Neural progenitor cell (in vitro differentiated cells): ENCODE results near the gene UNC5B. TPM values are rescaled to one million over a fixed set of nuclear protein-coding genes. Genes with fewer than 3 reads are reported as not detected.

Source experiments
- DNase-seq: peaks from one replicate; pipeline ENCODE4 v3.0.0-alpha.2; 2016; ENCODE audit warnings: low spot score
- H2AFZ ChIP-seq: fragments of 200-600 bp; sonication (generic); replicated peaks from 2 replicates; pipeline ENCODE4 v1.6.1; 2016; ENCODE audit warnings: antibody characterized with exemption
- H3F3A ChIP-seq: fragments of 200-600 bp; sonication (generic); 2 replicates; pipeline ENCODE4 v1.6.1; 2016; ENCODE audit warnings: antibody characterized with exemption, low read depth
- H3K27ac ChIP-seq: fragments of 200-600 bp; sonication (generic); 2 replicates; pipeline ENCODE4 v1.5.1; 2016; ENCODE audit warnings: mild to moderate bottlenecking
- H3K27me3 ChIP-seq: fragments of 200-600 bp; sonication (generic); 2 replicates; pipeline ENCODE4 v1.6.1; 2016; ENCODE audit warnings: mild to moderate bottlenecking, moderate library complexity
- H3K36me3 ChIP-seq: fragments of 200-600 bp; sonication (generic); 2 replicates; pipeline ENCODE4 v1.5.1; 2016
- H3K4me1 ChIP-seq: fragments of 200-600 bp; sonication (generic); 2 replicates; pipeline ENCODE4 v1.6.1; 2016; ENCODE audit warnings: mixed run types
- H3K4me2 ChIP-seq: fragments of 200-600 bp; sonication (generic); 2 replicates; pipeline ENCODE4 v1.6.1; 2016
- H3K4me3 ChIP-seq: fragments of 200-600 bp; sonication (generic); 2 replicates; pipeline ENCODE4 v1.5.1; 2016
- H3K79me2 ChIP-seq: fragments of 200-600 bp; sonication (generic); 2 replicates; pipeline ENCODE4 v1.6.1; 2016; ENCODE audit warnings: low read depth
- H3K9ac ChIP-seq: fragments of 200-600 bp; sonication (generic); 2 replicates; pipeline ENCODE4 v1.6.1; 2016
- H3K9me3 ChIP-seq: fragments of 200-600 bp; sonication (generic); 2 replicates; pipeline ENCODE4 v1.5.1; 2016; ENCODE audit warnings: low read depth
- H4K20me1 ChIP-seq: fragments of 200-600 bp; sonication (generic); 2 replicates; pipeline ENCODE4 v1.6.1; 2016; ENCODE audit warnings: low read depth
- H3K27ac Mint-ChIP-seq: 3 replicates; pipeline ENCODE4 v1.8.0; 2021; ENCODE audit warnings: mixed read lengths
- H3K27me3 Mint-ChIP-seq: 2 replicates; pipeline ENCODE4 v1.8.0; 2022; ENCODE audit warnings: low read depth, mild to moderate bottlenecking, inconsistent platforms, moderate library complexity, mixed read lengths; ENCODE audit not compliant: insufficient read depth
- H3K36me3 Mint-ChIP-seq: 3 replicates; pipeline ENCODE4 v1.8.0; 2021; ENCODE audit warnings: mixed read lengths
- H3K4me1 Mint-ChIP-seq: 3 replicates; pipeline ENCODE4 v1.8.0; 2021; ENCODE audit warnings: mixed read lengths
- H3K4me3 Mint-ChIP-seq: 3 replicates; pipeline ENCODE4 v1.8.0; 2021; ENCODE audit warnings: mild to moderate bottlenecking, moderate library complexity, mixed read lengths
- H3K9me3 Mint-ChIP-seq: 3 replicates; pipeline ENCODE4 v1.8.0; 2020; ENCODE audit warnings: mixed read lengths
- EZH2 ChIP-seq: fragments of 200-600 bp; sonication (generic); IDR thresholded peaks from 2 replicates; pipeline ENCODE4 v1.6.1; 2017; ENCODE audit warnings: antibody characterized with exemption, mild to moderate bottlenecking, moderate library complexity
- EZH2phosphoT487 ChIP-seq: fragments of 200-600 bp; sonication (generic); IDR thresholded peaks from 2 replicates; pipeline ENCODE4 v1.6.1; 2017; ENCODE audit warnings: antibody characterized with exemption
- total RNA-seq: library from RNA; depleted of rRNA; stranded (reverse); fragments of >200 nt; gene quantifications from 2 replicates; pipeline ENCODE4 v1.2.3, GENCODE V29; 2015; ENCODE audit warnings: low replicate concordance
- TF ChIP-seq, protein P1 (sequence below): fragments of 200-600 bp; sonication (generic); IDR thresholded peaks from 2 replicates; pipeline ENCODE4 v1.5.1; 2017; ENCODE audit warnings: antibody characterized with exemption, mild to moderate bottlenecking

Gene UNC5B
- total RNA-seq, 1 donor from 2014 or later: 3.3 TPM

DNA sequence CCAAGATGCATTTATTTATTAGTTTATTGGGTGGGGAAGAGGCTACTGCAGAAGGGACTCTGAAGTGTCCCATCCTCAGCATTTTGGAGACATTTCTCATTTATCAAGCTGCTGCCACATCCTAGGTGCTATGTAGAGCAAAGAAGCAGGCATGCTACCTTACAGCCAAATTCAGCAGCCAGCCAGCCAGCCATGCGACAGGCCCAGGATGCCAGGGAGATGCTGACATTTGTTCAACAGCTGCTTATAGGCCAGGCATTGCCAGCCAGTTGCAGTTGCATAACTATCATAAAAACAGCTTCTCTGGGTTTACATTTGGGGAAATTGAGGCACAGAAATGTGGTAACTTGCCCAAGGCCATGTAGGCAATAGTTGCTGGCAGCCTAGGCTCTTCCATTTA lies 109.0 kb downstream of the UNC5B start:
- Mint-ChIP-seq H3K4me3 (no peak overlapping the region), H3K27me3 (peaks cover 3% of the 10 kb centered on the region), H3K9me3 (no peaks in the 10 kb centered on the region), H3K27ac (no peak overlapping the region), H3K36me3 (peaks cover 2% of the 10 kb centered on the region), H3K4me1 (peaks cover 25% of the 10 kb centered on the region)
- Histone ChIP-seq H2AFZ (no peak overlapping the region), H3K4me1 (peaks cover 15% of the 10 kb centered on the region), H3K4me3 (no peak overlapping the region), H3K9me3 (no peaks in the 10 kb centered on the region), H3K27me3 (no peaks in the 10 kb centered on the region), H3K79me2 (no peaks in the 10 kb centered on the region), H3K36me3 (no peaks in the 10 kb centered on the region), H3F3A (peaks cover 15% of the 10 kb centered on the region), H3K27ac (no peak overlapping the region), H4K20me1 (no peaks in the 10 kb centered on the region), H3K9ac (no peak overlapping the region), H3K4me2 (no peak overlapping the region)
- TF ChIP-seq EZH2phosphoT487 (no peak), EZH2 (no peak)
- TF ChIP-seq, protein P1, sequence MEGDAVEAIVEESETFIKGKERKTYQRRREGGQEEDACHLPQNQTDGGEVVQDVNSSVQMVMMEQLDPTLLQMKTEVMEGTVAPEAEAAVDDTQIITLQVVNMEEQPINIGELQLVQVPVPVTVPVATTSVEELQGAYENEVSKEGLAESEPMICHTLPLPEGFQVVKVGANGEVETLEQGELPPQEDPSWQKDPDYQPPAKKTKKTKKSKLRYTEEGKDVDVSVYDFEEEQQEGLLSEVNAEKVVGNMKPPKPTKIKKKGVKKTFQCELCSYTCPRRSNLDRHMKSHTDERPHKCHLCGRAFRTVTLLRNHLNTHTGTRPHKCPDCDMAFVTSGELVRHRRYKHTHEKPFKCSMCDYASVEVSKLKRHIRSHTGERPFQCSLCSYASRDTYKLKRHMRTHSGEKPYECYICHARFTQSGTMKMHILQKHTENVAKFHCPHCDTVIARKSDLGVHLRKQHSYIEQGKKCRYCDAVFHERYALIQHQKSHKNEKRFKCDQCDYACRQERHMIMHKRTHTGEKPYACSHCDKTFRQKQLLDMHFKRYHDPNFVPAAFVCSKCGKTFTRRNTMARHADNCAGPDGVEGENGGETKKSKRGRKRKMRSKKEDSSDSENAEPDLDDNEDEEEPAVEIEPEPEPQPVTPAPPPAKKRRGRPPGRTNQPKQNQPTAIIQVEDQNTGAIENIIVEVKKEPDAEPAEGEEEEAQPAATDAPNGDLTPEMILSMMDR: no peak
- no peak for DNase-seq

DNA sequence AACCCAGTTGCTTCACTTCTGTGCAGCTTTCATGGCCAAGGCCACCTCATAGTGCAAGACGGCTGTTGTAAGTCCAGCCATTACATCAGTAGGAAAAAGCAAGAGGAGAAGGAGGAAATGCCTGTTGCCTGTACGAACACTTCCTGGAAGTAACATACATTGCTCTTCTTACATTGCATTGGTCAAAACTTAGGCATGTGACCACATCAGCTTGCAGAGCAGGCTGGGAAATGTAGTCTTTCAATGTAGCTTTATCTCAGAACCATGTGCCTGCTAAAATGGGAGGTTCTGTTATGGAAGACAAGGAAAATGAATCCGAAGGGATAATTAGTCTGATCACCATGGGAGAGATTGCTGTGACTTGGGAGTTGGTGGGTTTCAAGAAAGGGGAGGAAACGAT lies 111.0 kb downstream of the UNC5B start:
- Mint-ChIP-seq H3K36me3 (peaks cover 2% of the 10 kb centered on the region), H3K27me3 (peaks cover 3% of the 10 kb centered on the region), H3K9me3 (no peaks in the 10 kb centered on the region), H3K27ac (no peak overlapping the region), H3K4me3 (no peak overlapping the region), H3K4me1 (peaks cover 8% of the 10 kb centered on the region)
- Histone ChIP-seq H3K4me3 (no peak overlapping the region), H3K4me1 (peaks cover 8% of the 10 kb centered on the region), H3F3A (no peaks in the 10 kb centered on the region), H3K27ac (no peak overlapping the region), H3K27me3 (no peaks in the 10 kb centered on the region), H3K4me2 (no peak overlapping the region), H4K20me1 (no peaks in the 10 kb centered on the region), H3K9ac (no peak overlapping the region), H2AFZ (no peak overlapping the region), H3K9me3 (no peaks in the 10 kb centered on the region), H3K36me3 (no peaks in the 10 kb centered on the region), H3K79me2 (no peaks in the 10 kb centered on the region)
- DNase-seq: no peak
- TF ChIP-seq EZH2 (no peak), EZH2phosphoT487 (no peak)
- TF ChIP-seq, protein P1: no peak

DNA sequence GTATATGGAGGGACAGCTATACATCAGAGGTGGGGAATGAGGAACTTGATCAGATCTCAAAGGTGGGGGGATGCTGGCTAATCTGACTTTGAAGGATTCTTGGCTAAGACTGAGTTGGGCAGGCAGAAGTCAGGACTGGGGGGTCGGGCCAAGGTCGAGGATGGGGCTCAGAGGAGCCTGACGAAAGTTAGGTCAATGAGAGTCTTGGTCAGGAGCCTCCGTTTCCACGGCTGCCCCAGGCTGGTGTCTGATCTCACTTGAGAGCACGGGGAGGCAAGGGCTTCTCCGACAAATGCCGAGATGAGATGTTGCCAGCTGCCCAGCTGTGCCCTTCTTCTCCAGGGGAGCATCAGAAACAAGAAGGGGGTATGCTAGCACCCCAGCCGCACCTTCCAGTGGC lies 112.4 kb downstream of the UNC5B start:
- H3K79me2 ChIP-seq: no peaks in the 10 kb centered on the region
- DNase-seq: no peak
- H3K4me3 ChIP-seq: no peak overlapping the region
- Mint-ChIP-seq H3K4me3 (no peak overlapping the region), H3K27ac (peak overlapping the region; percentile 59), H3K27me3 (peaks cover 3% of the 10 kb centered on the region), H3K4me1 (peaks cover 7% of the 10 kb centered on the region), H3K36me3 (peaks cover 2% of the 10 kb centered on the region), H3K9me3 (no peaks in the 10 kb centered on the region)
- no peak overlapping the region for H3K27ac ChIP-seq
- H3K4me1 ChIP-seq: peaks cover 6% of the 10 kb centered on the region
- H3K36me3 ChIP-seq: no peaks in the 10 kb centered on the region
- H3K9me3 ChIP-seq: no peaks in the 10 kb centered on the region
- H4K20me1 ChIP-seq: no peaks in the 10 kb centered on the region
- H3K9ac ChIP-seq: no peak overlapping the region
- no peaks in the 10 kb centered on the region for H3F3A ChIP-seq
- no peaks in the 10 kb centered on the region for H3K27me3 ChIP-seq
- no peak overlapping the region for H3K4me2 ChIP-seq
- TF ChIP-seq, protein P1: no peak
- TF ChIP-seq EZH2 (no peak), EZH2phosphoT487 (no peak)
- H2AFZ ChIP-seq: no peak overlapping the region
